Measurements from ENCODE around the gene PDCD1. TPM values are rescaled to one million over a fixed set of nuclear protein-coding genes. Genes with fewer than 3 reads are reported as not detected.
A peak's percentile ranks its signal among the peaks of the same experiment; 100 is the strongest.
"Not testable (repeated sequence)": the region's sequence is repeated elsewhere in the genome, so short reads cannot be mapped to it uniquely, and the experiment has no call there.

The PDCD1 gene
- total RNA-seq, 2 experiments from 2014 or later = 2.4 to 2.5 TPM

DNA sequence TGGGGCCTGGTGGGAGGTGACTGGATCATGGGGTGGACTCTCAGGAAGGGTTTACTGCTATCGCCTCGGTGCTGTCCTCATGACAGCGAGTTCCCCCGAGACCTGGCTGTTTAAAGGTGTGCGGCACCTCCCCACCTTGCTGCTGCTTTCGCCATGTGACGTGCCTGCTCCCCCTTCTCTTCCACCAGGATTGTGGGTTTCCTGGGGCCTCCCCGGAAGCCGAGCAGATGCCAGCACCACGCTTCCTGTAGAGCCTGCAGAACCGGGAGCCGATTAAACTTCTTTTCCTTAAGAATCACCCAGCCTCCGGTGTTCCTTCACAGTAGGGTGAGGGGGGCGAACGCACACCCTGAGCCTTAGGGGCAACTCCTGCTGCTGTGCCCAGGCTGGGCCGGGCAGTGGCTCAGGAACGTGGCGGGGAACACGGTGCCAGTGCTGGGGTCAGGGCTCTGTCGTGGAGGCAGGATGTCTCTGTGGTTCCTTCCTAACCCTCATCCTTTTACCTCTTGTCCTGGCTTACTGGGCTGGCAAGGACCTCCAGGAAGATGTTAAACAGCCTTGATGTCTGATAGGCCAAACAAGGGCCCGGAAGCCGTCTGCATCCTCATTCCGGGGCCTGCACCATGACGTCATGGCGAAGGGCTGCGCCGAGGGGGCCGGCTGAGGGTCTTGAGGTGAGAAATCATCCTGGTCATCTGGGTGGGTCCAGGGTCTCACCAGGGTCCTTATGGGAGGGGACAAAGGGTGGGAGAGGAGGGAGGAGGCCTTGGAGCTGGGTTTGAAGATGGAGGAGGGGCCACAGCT lies 37.0 kb downstream of the PDCD1 start:
- CTCF ChIA-PET = no interaction called here
- peaks cover 6% of the 10 kb centered on the region for H3K36me3 Mint-ChIP-seq (ENCODE audit: low read depth)
- peaks cover 21% of the 10 kb centered on the region for H3K4me1 Mint-ChIP-seq (ENCODE audit: low read depth)
- H3K4me3 Mint-ChIP-seq = no peak overlapping the region
- ATAC-seq (no peak), DNase-seq (no peak)
- POLR2A ChIA-PET = no interaction called here
- H3K9me3 Mint-ChIP-seq (ENCODE audit: insufficient read depth) = peaks cover 2% of the 10 kb centered on the region
- peaks cover 8% of the 10 kb centered on the region for H3K27me3 Mint-ChIP-seq (ENCODE audit: low read depth)
- no peak overlapping the region for H3K27ac Mint-ChIP-seq

- DNase-seq = no peak
- no peak overlapping the region for H3K27ac Mint-ChIP-seq
- CTCF ChIA-PET = no interaction called here
- no peaks in the 10 kb centered on the region for H3K9me3 Mint-ChIP-seq (ENCODE audit: insufficient read depth)
- peaks cover 19% of the 10 kb centered on the region for H3K4me1 Mint-ChIP-seq (ENCODE audit: low read depth)
- H3K27me3 Mint-ChIP-seq (ENCODE audit: low read depth) = peaks cover 7% of the 10 kb centered on the region
- H3K36me3 Mint-ChIP-seq (ENCODE audit: low read depth) = peaks cover 6% of the 10 kb centered on the region
- H3K4me3 Mint-ChIP-seq = no peak overlapping the region
- POLR2A ChIA-PET = interaction anchor here (0.6 kb wide), 1 partner anchor 11 kb away, joined by 3 read pairs; no protein-coding TSS in a partner anchor
- ATAC-seq = no peak
These were observed 37.9 kb downstream of the PDCD1 start for GRCh38 chr2:241820625-241821384.

GRCh38 chr2:241819947-241820624 lies 38.6 kb downstream of the PDCD1 start:
- POLR2A ChIA-PET = interaction anchor here (0.6 kb wide), 1 partner anchor 12 kb away, joined by 3 read pairs; no protein-coding TSS in a partner anchor
- H3K36me3 Mint-ChIP-seq (ENCODE audit: low read depth); H3K9me3 Mint-ChIP-seq (ENCODE audit: insufficient read depth); H3K4me3 Mint-ChIP-seq; H3K27me3 Mint-ChIP-seq (ENCODE audit: low read depth); H3K27ac Mint-ChIP-seq; DNase-seq; CTCF ChIA-PET; ATAC-seq: not testable (repeated sequence)
- H3K4me1 Mint-ChIP-seq (ENCODE audit: low read depth) = peaks cover 19% of the 10 kb centered on the region

GRCh38 chr2:241818943-241819270 lies 39.8 kb downstream of the PDCD1 start:
- DNase-seq (no peak), ATAC-seq (no peak)
- H3K4me1 Mint-ChIP-seq (ENCODE audit: low read depth) = peaks cover 20% of the 10 kb centered on the region
- CTCF ChIA-PET = no interaction called here
- peaks cover 3% of the 10 kb centered on the region for H3K36me3 Mint-ChIP-seq (ENCODE audit: low read depth)
- H3K27me3 Mint-ChIP-seq (ENCODE audit: low read depth) = peaks cover 3% of the 10 kb centered on the region
- POLR2A ChIA-PET = no interaction called here
- no peaks in the 10 kb centered on the region for H3K9me3 Mint-ChIP-seq (ENCODE audit: insufficient read depth)
- H3K4me3 Mint-ChIP-seq = no peak overlapping the region
- H3K27ac Mint-ChIP-seq = no peak overlapping the region

DNA sequence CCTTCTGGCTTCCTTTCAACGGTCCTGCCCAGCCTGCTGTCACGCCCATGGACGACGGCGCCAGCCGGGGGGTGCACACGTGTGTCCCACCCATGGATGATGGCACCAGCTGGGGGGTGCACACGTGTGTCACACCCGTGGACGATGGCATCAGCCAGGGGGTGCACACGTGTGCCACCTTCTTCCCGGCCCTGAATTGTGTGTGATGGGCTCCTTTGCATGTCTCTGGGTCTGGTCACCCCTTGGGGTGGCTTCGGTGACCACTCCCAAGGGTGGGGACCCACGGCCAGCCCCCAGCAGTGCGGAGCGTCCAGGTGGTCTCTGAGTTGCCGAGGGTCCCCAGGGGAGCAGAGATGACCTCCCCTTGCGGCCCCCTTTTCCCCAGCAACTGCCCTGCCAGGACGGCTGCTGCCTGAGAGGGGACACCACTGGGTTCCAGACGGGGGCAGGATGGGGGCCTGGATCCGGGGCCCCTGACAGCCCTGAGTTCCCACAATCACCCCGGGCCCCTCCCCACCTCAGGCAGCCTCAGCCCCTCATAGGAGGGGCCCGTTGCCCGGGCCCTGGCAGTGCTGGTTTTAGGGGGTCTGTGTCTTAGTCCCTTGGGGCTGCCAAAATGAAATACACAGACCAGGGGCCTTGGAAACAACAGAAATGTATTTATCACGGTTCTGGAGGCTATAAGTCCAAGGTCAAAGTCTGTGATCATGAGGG lies 40.3 kb downstream of the PDCD1 start:
- peaks cover 19% of the 10 kb centered on the region for H3K4me1 Mint-ChIP-seq (ENCODE audit: low read depth)
- no peaks in the 10 kb centered on the region for H3K9me3 Mint-ChIP-seq (ENCODE audit: insufficient read depth)
- H3K36me3 Mint-ChIP-seq (ENCODE audit: low read depth) = no peaks in the 10 kb centered on the region
- ChIA-PET POLR2A (no interaction called here), CTCF (no interaction called here)
- H3K4me3 Mint-ChIP-seq = no peak overlapping the region
- H3K27ac Mint-ChIP-seq = no peak overlapping the region
- DNase-seq = no peak
- H3K27me3 Mint-ChIP-seq (ENCODE audit: low read depth) = peaks cover 3% of the 10 kb centered on the region
- no peak for ATAC-seq

DNA sequence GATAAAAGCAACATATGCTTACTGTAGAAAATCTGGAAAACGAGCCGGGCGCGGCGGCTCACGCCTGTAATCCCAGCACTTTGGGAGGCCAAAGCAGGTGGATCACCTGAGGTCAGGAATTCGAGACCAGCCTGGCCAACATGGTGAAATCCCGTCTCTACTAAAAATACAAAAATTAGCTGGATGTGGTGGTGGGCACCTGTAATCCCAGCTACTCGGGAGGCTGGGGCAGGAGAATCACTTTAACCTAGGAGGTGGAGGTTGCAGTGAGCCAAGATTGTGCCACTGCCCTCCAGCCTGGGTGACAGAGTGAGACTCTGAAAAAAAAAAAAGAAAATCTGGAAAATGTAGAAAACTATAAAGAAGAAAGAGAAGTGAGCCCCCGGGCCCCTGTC lies 40.9 kb downstream of the PDCD1 start:
- peaks cover 21% of the 10 kb centered on the region for H3K4me1 Mint-ChIP-seq (ENCODE audit: low read depth)
- H3K27me3 Mint-ChIP-seq (ENCODE audit: low read depth); H3K27ac Mint-ChIP-seq; DNase-seq; H3K4me3 Mint-ChIP-seq; POLR2A ChIA-PET; ATAC-seq; H3K36me3 Mint-ChIP-seq (ENCODE audit: low read depth); H3K9me3 Mint-ChIP-seq (ENCODE audit: insufficient read depth); CTCF ChIA-PET: not testable (repeated sequence)

DNA sequence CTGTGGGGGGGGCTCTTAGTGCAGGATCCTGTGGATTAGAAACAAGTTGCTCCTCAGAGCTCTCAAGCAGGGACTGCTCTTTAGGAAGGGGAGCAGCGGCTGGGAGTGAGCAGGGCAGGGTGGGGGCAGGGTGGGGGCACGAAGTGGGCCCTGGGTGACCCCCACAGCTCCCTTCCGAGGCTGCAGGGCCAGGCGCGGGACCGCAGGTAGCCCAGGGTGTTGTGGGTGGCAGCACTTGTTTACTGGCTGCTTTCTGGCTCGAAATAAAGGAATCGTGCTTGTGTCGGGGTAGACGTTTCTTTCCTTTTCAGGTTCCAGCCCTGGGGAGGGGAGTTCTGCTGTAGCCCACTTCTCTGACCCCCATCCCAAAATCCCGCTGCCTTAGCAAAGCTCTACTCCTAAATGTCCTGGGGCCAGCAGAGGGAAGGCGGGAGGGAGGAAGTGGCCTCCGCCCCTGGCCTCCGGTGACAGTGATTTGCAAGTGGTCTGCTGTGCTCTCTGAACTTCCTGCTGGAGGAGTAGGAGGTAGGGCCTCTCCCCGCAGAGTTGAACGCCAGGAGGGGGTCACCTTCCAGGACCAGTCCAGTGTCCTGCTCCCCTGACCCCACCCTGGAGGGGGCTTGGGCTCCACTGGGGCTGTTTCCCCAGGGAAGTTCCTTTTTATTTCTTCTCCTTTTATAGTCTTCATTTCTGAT lies 41.4 kb downstream of the PDCD1 start:
- ATAC-seq (no peak), DNase-seq (no peak)
- ChIA-PET CTCF (no interaction called here), POLR2A (no interaction called here)
- H3K4me3 Mint-ChIP-seq = peak overlapping the region; percentile 12
- H3K9me3 Mint-ChIP-seq (ENCODE audit: insufficient read depth) = no peaks in the 10 kb centered on the region
- peaks cover 18% of the 10 kb centered on the region for H3K4me1 Mint-ChIP-seq (ENCODE audit: low read depth)
- H3K27me3 Mint-ChIP-seq (ENCODE audit: low read depth) = no peaks in the 10 kb centered on the region
- H3K27ac Mint-ChIP-seq = no peak overlapping the region
- no peaks in the 10 kb centered on the region for H3K36me3 Mint-ChIP-seq (ENCODE audit: low read depth)

DNA sequence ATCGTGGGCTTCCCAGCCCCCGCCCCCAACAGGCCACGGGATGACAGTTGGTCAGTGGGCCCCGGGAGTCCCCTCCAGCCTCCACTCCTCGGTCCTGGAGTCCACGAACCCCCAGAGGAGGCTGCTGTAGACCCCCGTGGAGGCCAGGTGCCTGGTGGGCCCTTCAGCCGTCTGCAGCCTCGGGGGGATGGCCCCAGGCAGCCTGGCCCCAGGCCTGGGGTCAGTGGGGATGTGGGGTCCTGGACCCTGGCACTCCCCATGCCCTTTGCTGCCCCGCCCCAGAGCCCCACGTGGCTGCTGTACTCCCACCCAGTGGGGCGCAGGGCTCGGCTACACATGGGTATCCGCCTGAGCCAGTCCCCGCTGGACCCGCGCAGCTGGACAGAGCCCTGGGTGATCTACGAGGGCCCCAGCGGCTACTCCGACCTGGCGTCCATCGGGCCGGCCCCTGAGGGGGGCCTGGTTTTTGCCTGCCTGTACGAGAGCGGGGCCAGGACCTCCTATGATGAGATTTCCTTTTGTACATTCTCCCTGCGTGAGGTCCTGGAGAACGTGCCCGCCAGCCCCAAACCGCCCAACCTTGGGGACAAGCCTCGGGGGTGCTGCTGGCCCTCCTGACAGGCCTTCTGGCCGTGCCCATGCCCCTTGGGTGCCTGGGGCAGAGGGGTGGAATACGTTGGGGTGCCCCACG lies 42.1 kb downstream of the PDCD1 start:
- Mint-ChIP-seq H3K4me1 (ENCODE audit: low read depth) (peaks cover 14% of the 10 kb centered on the region), H3K27me3 (ENCODE audit: low read depth) (no peaks in the 10 kb centered on the region), H3K9me3 (ENCODE audit: insufficient read depth) (no peaks in the 10 kb centered on the region), H3K36me3 (ENCODE audit: low read depth) (no peaks in the 10 kb centered on the region), H3K27ac (no peak overlapping the region), H3K4me3 (no peak overlapping the region)
- ChIA-PET POLR2A (no interaction called here), CTCF (no interaction called here)
- DNase-seq = no peak
- no peak for ATAC-seq

DNA sequence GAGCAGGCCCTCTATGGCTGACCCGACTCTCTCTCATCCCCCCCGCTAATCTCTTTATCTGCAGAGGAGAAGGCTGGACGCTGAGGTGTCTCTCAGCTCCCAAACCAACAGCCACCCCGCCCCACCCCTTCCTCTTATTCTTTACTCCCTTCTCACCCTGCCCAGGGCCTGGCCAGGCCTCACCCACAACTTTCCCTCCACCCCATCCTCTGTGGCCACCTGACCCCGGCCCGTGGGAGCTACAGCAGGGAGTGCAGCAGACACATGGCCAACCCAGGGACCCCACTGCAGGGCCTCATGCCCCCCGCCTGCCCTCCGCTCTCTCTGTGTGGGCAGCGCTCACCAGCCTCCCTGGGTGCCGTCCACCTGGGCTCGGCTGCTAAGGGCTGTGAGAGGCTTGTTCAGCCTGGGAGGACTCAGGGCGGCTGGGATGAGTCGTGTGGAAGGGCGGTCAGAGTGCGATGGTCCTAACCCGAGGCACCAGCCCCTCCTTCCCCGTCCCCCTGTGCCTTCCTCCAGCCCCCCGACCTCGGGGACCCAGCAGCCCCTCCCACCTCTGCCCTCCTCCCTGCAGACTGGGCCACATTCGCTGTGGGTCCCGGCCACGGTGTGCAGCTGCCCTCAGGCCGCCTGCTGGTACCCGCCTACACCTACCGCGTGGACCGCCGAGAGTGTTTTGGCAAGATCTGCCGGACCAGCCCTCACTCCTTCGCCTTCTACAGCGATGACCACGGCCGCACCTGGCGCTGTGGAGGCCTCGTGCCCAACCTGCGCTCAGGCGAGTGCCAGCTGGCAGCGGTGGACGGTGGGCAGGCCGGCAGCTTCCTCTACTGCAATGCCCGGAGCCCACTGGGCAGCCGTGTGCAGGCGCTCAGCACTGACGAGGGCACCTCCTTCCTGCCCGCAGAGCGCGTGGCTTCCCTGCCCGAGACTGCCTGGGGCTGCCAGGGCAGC lies 42.9 kb downstream of the PDCD1 start:
- Mint-ChIP-seq H3K27ac (no peak overlapping the region), H3K27me3 (ENCODE audit: low read depth) (no peaks in the 10 kb centered on the region), H3K36me3 (ENCODE audit: low read depth) (no peaks in the 10 kb centered on the region), H3K4me3 (no peak overlapping the region), H3K4me1 (ENCODE audit: low read depth) (peaks cover 11% of the 10 kb centered on the region), H3K9me3 (ENCODE audit: insufficient read depth) (no peaks in the 10 kb centered on the region)
- ChIA-PET CTCF (no interaction called here), POLR2A (no interaction called here)
- ATAC-seq (no peak), DNase-seq (no peak)

- no peak overlapping the region for H3K4me3 Mint-ChIP-seq
- H3K4me1 Mint-ChIP-seq (ENCODE audit: low read depth) = peaks cover 11% of the 10 kb centered on the region
- H3K27ac Mint-ChIP-seq = no peak overlapping the region
- H3K27me3 Mint-ChIP-seq (ENCODE audit: low read depth) = no peaks in the 10 kb centered on the region
- ChIA-PET POLR2A (no interaction called here), CTCF (no interaction called here)
- H3K9me3 Mint-ChIP-seq (ENCODE audit: insufficient read depth) = no peaks in the 10 kb centered on the region
- no peak for ATAC-seq
- H3K36me3 Mint-ChIP-seq (ENCODE audit: low read depth) = no peaks in the 10 kb centered on the region
- DNase-seq = no peak
These were observed 43.8 kb downstream of the PDCD1 start for GRCh38 chr2:241814643-241815476.
